HepG2 (cell line): Measurements from ENCODE around the gene FXYD6.

Experiments
- AHR ChIP-seq: IDR thresholded peaks from 2 replicates; pipeline ENCODE4 v1.6.1; 2018; ENCODE audit warnings: missing genetic modification reagents, missing compliant biosample characterization
- EP300 ChIP-seq, 3 experiments: sonication (generic) in 1 of 3; formaldehyde crosslinking in 1 of 3; IDR thresholded peaks; 2 replicates each; pipeline versions ENCODE4 v1.5.1 to v1.6.1; 2011 to 2020; ENCODE audit warnings: low read depth in 2 of 3, low read length in 2 of 3, borderline replicate concordance in 1 of 3, improper control_type of control experiment in 1 of 3, mild to moderate bottlenecking in 1 of 3, missing genetic modification reagents in 1 of 3, moderate library complexity in 1 of 3
- FOXM1 ChIP-seq: sonication (generic); formaldehyde crosslinking; IDR thresholded peaks from 2 replicates; pipeline ENCODE4 v1.5.0; 2020; ENCODE audit warnings: missing genetic modification reagents
- SP1 ChIP-seq, 2 experiments: fragments of 450-650 bp in 1 of 2; sonication (generic) in 1 of 2; formaldehyde crosslinking in 1 of 2; IDR thresholded peaks; 2 replicates each; pipeline versions ENCODE4 v1.4.0 to v1.6.1; 2016 to 2020; ENCODE audit warnings: missing genetic modification reagents in 1 of 2
- USF2 ChIP-seq, 2 experiments: sonication (generic) in 1 of 2; formaldehyde crosslinking in 1 of 2; IDR thresholded peaks; 2 replicates each; pipeline versions ENCODE4 v1.5.1 to v1.6.1; 2011 to 2020; ENCODE audit warnings: borderline replicate concordance in 1 of 2, low read depth in 1 of 2, low read length in 1 of 2, mild to moderate bottlenecking in 1 of 2, missing genetic modification reagents in 1 of 2, moderate library complexity in 1 of 2
- ZNF160 ChIP-seq: sonication (generic); formaldehyde crosslinking; IDR thresholded peaks from 2 replicates; pipeline ENCODE4 v1.8.0; 2022; ENCODE audit warnings: mild to moderate bottlenecking, inconsistent platforms, missing genetic modification reagents
- ZNF274 ChIP-seq: sonication (generic); formaldehyde crosslinking; IDR thresholded peaks from 2 replicates; pipeline ENCODE4 v1.5.1; 2020; ENCODE audit warnings: mild to moderate bottlenecking, missing genetic modification reagents

- no peak for TF ChIP-seq SP1 (IDR thresholded peaks at IDR 0.05)
- no peak for TF ChIP-seq SP1 (CRISPR knock-in tag; IDR thresholded peaks at IDR 0.05)
- TF ChIP-seq EP300 (IDR thresholded peaks at IDR 0.05; ENCODE audit: low read depth in 2 of 2, low read length in 2 of 2), result no peak
- no peak for TF ChIP-seq EP300 (CRISPR knock-in tag; IDR thresholded peaks at IDR 0.05; ENCODE audit: borderline replicate concordance)
- no peak for TF ChIP-seq ZNF274 (CRISPR knock-in tag)
- TF ChIP-seq AHR (CRISPR knock-in tag), result no peak
- no peak for TF ChIP-seq USF2 (IDR thresholded peaks at IDR 0.05; ENCODE audit: low read depth, low read length)
- TF ChIP-seq USF2 (CRISPR knock-in tag; IDR thresholded peaks at IDR 0.05; ENCODE audit: borderline replicate concordance), result no peak
- no peak for TF ChIP-seq ZNF160 (CRISPR knock-in tag)
- TF ChIP-seq FOXM1 (CRISPR knock-in tag), result no peak
Observed at GRCh38 chr11:117902001-117902845, 25.8 kb upstream of the FXYD6 start.
